Endodermal cell (in vitro differentiated cells): ENCODE results near the gene TKTL1. TPM values are rescaled to one million over a fixed set of nuclear protein-coding genes. Genes with fewer than 3 reads are reported as not detected.
"Not testable (repeated sequence)": the region's sequence is repeated elsewhere in the genome, so short reads cannot be mapped to it uniquely, and the experiment has no call there.

Source experiments
- DNase-seq: peaks from one replicate; pipeline ENCODE4 v3.0.0-alpha.2; 2017
- H3K27ac ChIP-seq: 2 replicates; pipeline ENCODE4 v1.5.1; 2013; ENCODE audit warnings: mild to moderate bottlenecking, low read depth, low read length, moderate library complexity
- H3K27me3 ChIP-seq: 2 replicates; pipeline ENCODE4 v1.6.1; 2013; ENCODE audit warnings: mild to moderate bottlenecking, low read length, moderate library complexity; ENCODE audit not compliant: insufficient read depth, control insufficient read depth, poor library complexity, severe bottlenecking
- H3K36me3 ChIP-seq: 2 replicates; pipeline ENCODE4 v1.7.0; 2013; ENCODE audit warnings: mild to moderate bottlenecking, low read length, moderate library complexity; ENCODE audit not compliant: control insufficient read depth, insufficient read depth
- H3K4me1 ChIP-seq: one replicate; pipeline ENCODE4 v1.7.0; 2013; ENCODE audit warnings: low read length; ENCODE audit not compliant: control insufficient read depth, insufficient read depth
- H3K4me3 ChIP-seq: 2 replicates; pipeline ENCODE4 v1.5.1; 2013; ENCODE audit warnings: mild to moderate bottlenecking, low read length, moderate library complexity
- H3K9ac ChIP-seq: 2 replicates; pipeline ENCODE4 v1.6.1; 2013; ENCODE audit warnings: mild to moderate bottlenecking, low read length, moderate library complexity; ENCODE audit not compliant: poor library complexity, severe bottlenecking; ENCODE audit errors: extremely low read depth
- H3K9me3 ChIP-seq: 2 replicates; pipeline ENCODE4 v1.6.1; 2013; ENCODE audit warnings: mild to moderate bottlenecking, low read length, moderate library complexity; ENCODE audit not compliant: control insufficient read depth
- H3K27ac Mint-ChIP-seq: 2 replicates; pipeline ENCODE4 v1.8.0; 2020; ENCODE audit warnings: mixed read lengths
- H3K27me3 Mint-ChIP-seq: 2 replicates; pipeline ENCODE4 v1.8.0; 2021; ENCODE audit warnings: mild to moderate bottlenecking, mixed read lengths; ENCODE audit not compliant: insufficient read depth
- H3K36me3 Mint-ChIP-seq: 2 replicates; pipeline ENCODE4 v1.8.0; 2020; ENCODE audit warnings: low read depth, mixed read lengths
- H3K4me1 Mint-ChIP-seq: 2 replicates; pipeline ENCODE4 v1.8.0; 2020; ENCODE audit warnings: mixed read lengths
- H3K4me3 Mint-ChIP-seq: 2 replicates; pipeline ENCODE4 v1.8.0; 2020; ENCODE audit warnings: mild to moderate bottlenecking, moderate library complexity, mixed read lengths
- H3K9me3 Mint-ChIP-seq: 2 replicates; pipeline ENCODE4 v1.8.0; 2020; ENCODE audit warnings: mild to moderate bottlenecking, mixed read lengths
- WGBS, 2 experiments: methylation state at CpG; one replicate each; pipeline versions ENCODE4 v1.1.5 to v1.1.7; 2013; ENCODE audit warnings: missing lambda C conversion rate in 2 of 2, mixed read lengths in 1 of 2; ENCODE audit not compliant: insufficient coverage in 1 of 2, insufficient read length in 1 of 2; 5-methylcytosine and 5-hydroxymethylcytosine counted together
- total RNA-seq, 2 donors: library from RNA; stranded (reverse); fragmentation: NEBNext Ultra II Directional in 1 of 2; extraction: Animal tissue kit (Norgen Biotek cat#: 25700) in 1 of 2; gene quantifications; 2 replicates in 1 of 2; 3 replicates in 1 of 2; pipeline ENCODE4 v1.2.1, GENCODE V29; 2021
- TF ChIP-seq, protein P1 (sequence below): fragments of 200-600 bp; sonication (generic); conservative IDR thresholded peaks from 2 replicates; pipeline ENCODE4 v1.5.0; 2021; ENCODE audit warnings: antibody characterized with exemption, mild to moderate bottlenecking

TKTL1 gene
- total RNA-seq, 2 donors from 2014 or later = not detected

- no peak overlapping the region for H3K4me3 Mint-ChIP-seq
- WGBS, 2 experiments = 87 to 95% methylated on average over 8 to 18 of the region's 18 CpGs
- no peak overlapping the region for H3K4me3 ChIP-seq
- no peaks in the 10 kb centered on the region for H3K27me3 Mint-ChIP-seq
- no peak overlapping the region for H3K27ac Mint-ChIP-seq
- H3K36me3 ChIP-seq = no peaks in the 10 kb centered on the region
- H3K36me3 Mint-ChIP-seq = no peaks in the 10 kb centered on the region
- TF ChIP-seq, protein P1, sequence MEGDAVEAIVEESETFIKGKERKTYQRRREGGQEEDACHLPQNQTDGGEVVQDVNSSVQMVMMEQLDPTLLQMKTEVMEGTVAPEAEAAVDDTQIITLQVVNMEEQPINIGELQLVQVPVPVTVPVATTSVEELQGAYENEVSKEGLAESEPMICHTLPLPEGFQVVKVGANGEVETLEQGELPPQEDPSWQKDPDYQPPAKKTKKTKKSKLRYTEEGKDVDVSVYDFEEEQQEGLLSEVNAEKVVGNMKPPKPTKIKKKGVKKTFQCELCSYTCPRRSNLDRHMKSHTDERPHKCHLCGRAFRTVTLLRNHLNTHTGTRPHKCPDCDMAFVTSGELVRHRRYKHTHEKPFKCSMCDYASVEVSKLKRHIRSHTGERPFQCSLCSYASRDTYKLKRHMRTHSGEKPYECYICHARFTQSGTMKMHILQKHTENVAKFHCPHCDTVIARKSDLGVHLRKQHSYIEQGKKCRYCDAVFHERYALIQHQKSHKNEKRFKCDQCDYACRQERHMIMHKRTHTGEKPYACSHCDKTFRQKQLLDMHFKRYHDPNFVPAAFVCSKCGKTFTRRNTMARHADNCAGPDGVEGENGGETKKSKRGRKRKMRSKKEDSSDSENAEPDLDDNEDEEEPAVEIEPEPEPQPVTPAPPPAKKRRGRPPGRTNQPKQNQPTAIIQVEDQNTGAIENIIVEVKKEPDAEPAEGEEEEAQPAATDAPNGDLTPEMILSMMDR = no peak
- no peaks in the 10 kb centered on the region for H3K9me3 ChIP-seq
- H3K27me3 ChIP-seq = no peaks in the 10 kb centered on the region
- no peaks in the 10 kb centered on the region for H3K4me1 ChIP-seq
- H3K9ac ChIP-seq = no peak overlapping the region
- no peak overlapping the region for H3K27ac ChIP-seq
- H3K4me1 Mint-ChIP-seq = no peaks in the 10 kb centered on the region
- DNase-seq = no peak
- peaks cover 55% of the 10 kb centered on the region for H3K9me3 Mint-ChIP-seq
Measured at GRCh38 chrX:154296731-154297130, 1.1 kb downstream of the TKTL1 start.

DNA sequence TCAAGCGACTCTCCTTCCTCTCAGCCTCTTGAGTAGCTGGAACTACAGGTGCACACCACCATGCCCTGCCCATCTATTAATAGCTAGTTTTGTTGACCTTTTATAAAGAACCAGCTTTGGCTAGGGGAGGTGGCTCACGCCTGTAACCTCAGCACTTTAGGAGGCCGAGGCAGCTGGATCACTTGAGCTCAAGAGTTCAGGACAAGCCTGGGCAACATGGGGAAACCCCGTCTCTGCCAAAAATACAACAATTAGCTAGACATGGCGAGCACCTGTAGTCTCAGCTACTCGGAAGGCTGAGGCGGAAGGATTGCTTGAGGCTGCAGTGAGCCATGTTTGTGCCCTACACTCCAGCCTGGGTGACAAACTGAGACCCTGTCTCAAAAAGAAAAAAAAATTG, 2.7 kb downstream of the TKTL1 start:
- no peaks in the 10 kb centered on the region for H3K27me3 Mint-ChIP-seq
- H3K4me1 Mint-ChIP-seq = no peaks in the 10 kb centered on the region
- H3K4me3 Mint-ChIP-seq = no peak overlapping the region
- H3K36me3 Mint-ChIP-seq = no peaks in the 10 kb centered on the region
- Histone ChIP-seq H3K9ac (no peak overlapping the region), H3K27ac (no peak overlapping the region), H3K27me3 (no peaks in the 10 kb centered on the region), H3K36me3 (no peaks in the 10 kb centered on the region), H3K9me3 (no peaks in the 10 kb centered on the region), H3K4me3 (no peak overlapping the region), H3K4me1 (no peaks in the 10 kb centered on the region)
- no peak overlapping the region for H3K27ac Mint-ChIP-seq
- TF ChIP-seq, protein P1 = no peak
- peaks cover 66% of the 10 kb centered on the region for H3K9me3 Mint-ChIP-seq
- WGBS, 2 experiments = 91% methylated on average over 7 of the region's 7 CpGs; no CpG with 5 or more reads in 1 of the 2 experiments
- DNase-seq = no peak

GRCh38 chrX:154300816-154301215, 5.2 kb downstream of the TKTL1 start:
- H3K9me3 Mint-ChIP-seq = peaks cover 74% of the 10 kb centered on the region
- Histone ChIP-seq H3K27ac (no peak overlapping the region), H3K4me3 (no peak overlapping the region), H3K27me3 (no peaks in the 10 kb centered on the region), H3K36me3 (no peaks in the 10 kb centered on the region), H3K9me3 (no peaks in the 10 kb centered on the region), H3K4me1 (no peaks in the 10 kb centered on the region), H3K9ac (no peak overlapping the region)
- no peaks in the 10 kb centered on the region for H3K36me3 Mint-ChIP-seq
- no peak overlapping the region for H3K27ac Mint-ChIP-seq
- no peaks in the 10 kb centered on the region for H3K4me1 Mint-ChIP-seq
- no peak overlapping the region for H3K4me3 Mint-ChIP-seq
- no peaks in the 10 kb centered on the region for H3K27me3 Mint-ChIP-seq
- DNase-seq = no peak
- TF ChIP-seq, protein P1 = no peak
- 96% methylated on average over 7 of the region's 8 CpGs; no CpG with 5 or more reads in 1 of the 2 experiments for WGBS, 2 experiments

GRCh38 chrX:154302998-154303397, 7.4 kb downstream of the TKTL1 start:
- not testable (repeated sequence) for H3K27ac ChIP-seq, H3K27me3 Mint-ChIP-seq, H3K9ac ChIP-seq, H3K36me3 Mint-ChIP-seq, H3K27ac Mint-ChIP-seq, H3K27me3 ChIP-seq, H3K4me1 Mint-ChIP-seq, H3K36me3 ChIP-seq, H3K4me3 Mint-ChIP-seq, H3K4me3 ChIP-seq, H3K4me1 ChIP-seq, H3K9me3 ChIP-seq, DNase-seq
- H3K9me3 Mint-ChIP-seq = peaks cover 74% of the 10 kb centered on the region
- 86% methylated on average over 6 of the region's 7 CpGs; no CpG with 5 or more reads in 1 of the 2 experiments for WGBS, 2 experiments
